BLaER1 (cell line): ENCODE data around the gene NFE2.
"Not testable (repeated sequence)": the region's sequence is repeated elsewhere in the genome, so short reads cannot be mapped to it uniquely, and the experiment has no call there.

Experiments used
- H3K27ac ChIP-seq: shearing (Covaris generic); formaldehyde crosslinking; 2 replicates; pipeline ENCODE4 v1.8.1; 2022
- H3K27me3 ChIP-seq: shearing (Covaris generic); formaldehyde crosslinking; 2 replicates; pipeline ENCODE4 v1.8.1; 2022
- H3K36me3 ChIP-seq: shearing (Covaris generic); formaldehyde crosslinking; 2 replicates; pipeline ENCODE4 v1.8.1; 2022
- H3K4me1 ChIP-seq: shearing (Covaris generic); formaldehyde crosslinking; 2 replicates; pipeline ENCODE4 v1.8.1; 2022
- H3K4me2 ChIP-seq: shearing (Covaris generic); formaldehyde crosslinking; 2 replicates; pipeline ENCODE4 v1.8.1; 2022
- H3K4me3 ChIP-seq: shearing (Covaris generic); formaldehyde crosslinking; 2 replicates; pipeline ENCODE4 v1.8.1; 2022
- H3K9ac ChIP-seq: shearing (Covaris generic); formaldehyde crosslinking; 2 replicates; pipeline ENCODE4 v1.8.1; 2022
- H3K9me3 ChIP-seq: shearing (Covaris generic); formaldehyde crosslinking; 2 replicates; pipeline ENCODE4 v1.8.1; 2022
- H4K20me1 ChIP-seq: shearing (Covaris generic); formaldehyde crosslinking; 2 replicates; pipeline ENCODE4 v1.8.1; 2022
- Cebpa-rat ChIP-seq: shearing (Covaris generic); IDR thresholded peaks from 2 replicates; pipeline ENCODE4 v1.8.1; 2022

Gene NFE2

GRCh38 chr12:54331461-54331860 lies 30.6 kb upstream of the NFE2 start:
- no peaks in the 10 kb centered on the region for H3K27me3 ChIP-seq
- H3K9ac ChIP-seq = no peak overlapping the region
- H3K9me3 ChIP-seq = no peaks in the 10 kb centered on the region
- peaks cover 20% of the 10 kb centered on the region; the same call in 1 of the 2 replicates for H4K20me1 ChIP-seq
- no peak overlapping the region for H3K4me3 ChIP-seq
- no peak for TF ChIP-seq Cebpa-rat
- H3K4me1 ChIP-seq = peaks cover 42% of the 10 kb centered on the region
- peaks cover 45% of the 10 kb centered on the region for H3K36me3 ChIP-seq
- H3K27ac ChIP-seq = no peak overlapping the region
- no peak overlapping the region for H3K4me2 ChIP-seq

- Histone ChIP-seq H3K9ac (no peak overlapping the region), H3K27ac (no peak overlapping the region), H3K4me2 (no peak overlapping the region)
These were observed 29.6 kb upstream of the NFE2 start for GRCh38 chr12:54330442-54330841.

GRCh38 chr12:54329759-54330158 lies 28.9 kb upstream of the NFE2 start:
- Histone ChIP-seq H3K27me3 (no peaks in the 10 kb centered on the region), H3K36me3 (peaks cover 45% of the 10 kb centered on the region), H3K9ac (no peak overlapping the region), H3K4me3 (no peak overlapping the region), H3K9me3 (no peaks in the 10 kb centered on the region), H3K4me1 (peaks cover 35% of the 10 kb centered on the region), H3K4me2 (no peak overlapping the region), H4K20me1 (peaks cover 13% of the 10 kb centered on the region; the same call in 1 of the 2 replicates), H3K27ac (no peak overlapping the region)
- TF ChIP-seq Cebpa-rat = no peak

More at GRCh38 chr12:54330442-54330841, 29.6 kb upstream of the NFE2 start:
- H4K20me1 ChIP-seq = peaks cover 18% of the 10 kb centered on the region; the same call in 1 of the 2 replicates
- no peak for TF ChIP-seq Cebpa-rat
- peaks cover 45% of the 10 kb centered on the region for H3K36me3 ChIP-seq
- H3K27me3 ChIP-seq = no peaks in the 10 kb centered on the region
- no peak overlapping the region for H3K4me3 ChIP-seq
- no peaks in the 10 kb centered on the region for H3K9me3 ChIP-seq
- H3K4me1 ChIP-seq = peaks cover 42% of the 10 kb centered on the region

GRCh38 chr12:54328595-54329337 lies 28.0 kb upstream of the NFE2 start:
- Histone ChIP-seq H3K9ac (peak overlapping the region; percentile 30; the same call in 1 of the 2 replicates), H3K27ac (no peak overlapping the region), H3K4me2 (no peak overlapping the region)

GRCh38 chr12:54325442-54326109 lies 24.8 kb upstream of the NFE2 start:
- peaks cover 10% of the 10 kb centered on the region; the same call in 1 of the 2 replicates for H4K20me1 ChIP-seq

More at GRCh38 chr12:54328595-54329337, 28.0 kb upstream of the NFE2 start:
- H3K4me1 ChIP-seq = peaks cover 36% of the 10 kb centered on the region
- H3K9me3 ChIP-seq = no peaks in the 10 kb centered on the region
- no peak for TF ChIP-seq Cebpa-rat
- no peaks in the 10 kb centered on the region for H3K27me3 ChIP-seq
- H4K20me1 ChIP-seq = peaks cover 13% of the 10 kb centered on the region; the same call in 1 of the 2 replicates
- H3K4me3 ChIP-seq = no peak overlapping the region
- H3K36me3 ChIP-seq = peaks cover 43% of the 10 kb centered on the region

GRCh38 chr12:54324617-54325441 lies 24.0 kb upstream of the NFE2 start, which contains the start of gene COPZ1:
TSS of gene COPZ1 (plus strand) at chr12:54325131. CDS start at chr12:54325164, 33 bp downstream.
- TF ChIP-seq Cebpa-rat = no peak
- H3K4me2 ChIP-seq = peak within 1 kb of the TSS; percentile 80

More at GRCh38 chr12:54325442-54326109, 24.8 kb upstream of the NFE2 start:
- peak overlapping the region; percentile 80 for H3K4me2 ChIP-seq
- H3K27me3 ChIP-seq, H3K9me3 ChIP-seq: not testable (repeated sequence)
- peaks cover 24% of the 10 kb centered on the region for H3K36me3 ChIP-seq
- peak overlapping the region; percentile 87 for H3K27ac ChIP-seq
- H3K9ac ChIP-seq = peak overlapping the region; percentile 95
- peaks cover 42% of the 10 kb centered on the region for H3K4me1 ChIP-seq
- H3K4me3 ChIP-seq = peak overlapping the region; percentile 90

GRCh38 chr12:54321363-54321762 lies 20.5 kb upstream of the NFE2 start:
- Histone ChIP-seq H3K9me3 (no peaks in the 10 kb centered on the region), H4K20me1 (no peaks in the 10 kb centered on the region), H3K27me3 (no peaks in the 10 kb centered on the region), H3K27ac (no peak overlapping the region), H3K4me3 (no peak overlapping the region), H3K36me3 (no peaks in the 10 kb centered on the region), H3K4me1 (peaks cover 23% of the 10 kb centered on the region), H3K4me2 (no peak overlapping the region), H3K9ac (no peak overlapping the region)
- TF ChIP-seq Cebpa-rat = no peak

More at GRCh38 chr12:54324617-54325441, 24.0 kb upstream of the NFE2 start, which contains the start of gene COPZ1:
- H3K36me3 ChIP-seq = peaks cover 17% of the 10 kb centered on the region
- H3K27me3 ChIP-seq = no peaks in the 10 kb centered on the region
- H3K4me1 ChIP-seq = peaks cover 42% of the 10 kb centered on the region
- peak within 1 kb of the TSS; percentile 87 for H3K27ac ChIP-seq
- H3K9ac ChIP-seq = peak within 1 kb of the TSS; percentile 95
- no peaks in the 10 kb centered on the region for H3K9me3 ChIP-seq
- H3K4me3 ChIP-seq = peak within 1 kb of the TSS; percentile 90
- H4K20me1 ChIP-seq = peaks cover 3% of the 10 kb centered on the region; the same call in 1 of the 2 replicates

- H3K9ac ChIP-seq, H3K9me3 ChIP-seq, H4K20me1 ChIP-seq, H3K36me3 ChIP-seq, H3K4me3 ChIP-seq, H3K27ac ChIP-seq, H3K4me2 ChIP-seq, H3K27me3 ChIP-seq: not testable (repeated sequence)
- peaks cover 12% of the 10 kb centered on the region for H3K4me1 ChIP-seq
These were observed 11.5 kb upstream of the NFE2 start for GRCh38 chr12:54312309-54312708.

GRCh38 chr12:54311051-54311450 lies 10.2 kb upstream of the NFE2 start:
- Histone ChIP-seq H3K27me3 (no peaks in the 10 kb centered on the region), H4K20me1 (no peaks in the 10 kb centered on the region), H3K9me3 (no peaks in the 10 kb centered on the region), H3K9ac (no peak overlapping the region), H3K4me2 (no peak overlapping the region), H3K4me1 (peaks cover 25% of the 10 kb centered on the region), H3K4me3 (no peak overlapping the region), H3K27ac (no peak overlapping the region), H3K36me3 (no peaks in the 10 kb centered on the region)
- TF ChIP-seq Cebpa-rat = no peak
